HG03103 (cell line): ENCODE data around the gene ARHGAP32.
"Not testable (repeated sequence)": the region's sequence is repeated elsewhere in the genome, so short reads cannot be mapped to it uniquely, and the experiment has no call there.

ENCODE experiments used
- ATAC-seq: cut with Tn5 transposase; IDR thresholded peaks from one replicate; pipeline ENCODE4 v1.9.1; 2021; ENCODE audit warnings: low read depth; ENCODE audit not compliant: unreplicated experiment

Gene ARHGAP32

GRCh38 chr11:128937480-128937879, 254.6 kb downstream of the ARHGAP32 start:
- ATAC-seq = no peak

DNA sequence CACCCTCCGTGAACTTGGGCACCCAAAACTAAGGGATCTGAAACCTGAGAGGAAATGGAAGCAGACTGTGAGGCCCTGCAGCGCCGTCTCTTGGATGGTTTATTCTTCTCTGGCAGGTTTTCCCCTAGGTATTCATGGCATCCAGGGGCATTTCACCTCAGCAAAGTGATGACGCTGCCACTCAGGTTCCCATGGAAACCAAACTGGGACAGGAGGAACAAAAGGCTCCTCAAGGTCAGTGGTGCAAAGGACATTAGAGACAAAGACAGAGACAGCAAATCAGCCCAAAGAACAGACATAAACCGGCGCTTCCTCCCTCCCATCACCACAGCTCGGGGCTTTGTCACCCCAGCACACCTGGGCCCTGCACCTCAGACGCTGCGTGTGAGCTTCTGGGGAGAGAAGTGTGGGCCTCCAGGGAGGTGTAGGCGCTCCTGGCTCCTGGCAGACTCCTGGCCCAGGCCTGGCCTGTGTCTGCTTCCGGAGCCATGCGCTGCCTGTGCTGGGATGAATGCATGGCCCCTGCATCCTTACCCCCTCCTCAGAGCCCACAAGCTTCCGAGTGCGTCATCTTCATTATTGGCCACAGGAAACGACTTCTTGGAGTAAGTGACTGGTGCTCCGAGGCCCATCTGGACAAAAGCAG, 255.4 kb downstream of the ARHGAP32 start:
- ATAC-seq = no peak

- ATAC-seq = no peak
These were observed 257.2 kb downstream of the ARHGAP32 start for GRCh38 chr11:128934926-128935325.

DNA sequence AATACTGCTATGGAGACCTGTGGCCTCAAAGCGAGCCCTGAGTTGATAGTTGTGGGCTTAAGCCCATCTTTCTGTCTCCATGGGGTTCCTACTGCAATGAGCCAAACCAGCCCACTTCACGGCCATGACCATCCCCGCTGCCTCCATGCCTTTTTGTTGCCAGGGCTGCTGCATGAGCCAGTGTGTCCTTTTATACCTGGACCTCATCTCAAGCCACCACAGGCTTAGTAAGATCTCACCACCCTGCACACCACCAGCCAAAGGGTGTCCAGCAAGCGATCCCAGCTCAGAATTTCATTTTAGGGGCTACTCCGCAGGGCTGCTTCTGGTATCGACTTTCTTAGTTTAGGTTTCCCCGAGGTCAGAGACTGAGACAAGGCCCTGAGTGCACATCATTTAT, 257.8 kb downstream of the ARHGAP32 start:
- ATAC-seq = no peak

GRCh38 chr11:128933481-128934178, 258.5 kb downstream of the ARHGAP32 start:
- no peak for ATAC-seq

DNA sequence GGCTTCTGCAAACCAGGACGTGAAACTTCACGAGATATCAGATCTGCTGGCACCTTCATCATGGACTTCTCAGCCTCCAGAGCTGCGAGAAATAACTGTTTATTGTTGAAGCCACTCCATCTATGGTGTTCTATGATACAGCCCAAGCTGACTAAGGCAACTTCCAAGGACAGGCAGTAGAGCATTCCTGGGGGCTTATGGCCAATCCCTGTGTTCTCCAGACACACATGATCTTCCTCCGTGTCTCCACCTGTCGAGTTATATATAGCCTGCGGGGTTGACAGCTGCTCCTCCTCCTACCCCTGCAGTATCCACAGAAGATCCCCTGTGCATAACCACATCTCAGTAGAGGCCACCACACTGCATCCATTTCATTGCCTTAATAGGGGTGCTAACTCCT, 260.5 kb downstream of the ARHGAP32 start:
- no peak for ATAC-seq

DNA sequence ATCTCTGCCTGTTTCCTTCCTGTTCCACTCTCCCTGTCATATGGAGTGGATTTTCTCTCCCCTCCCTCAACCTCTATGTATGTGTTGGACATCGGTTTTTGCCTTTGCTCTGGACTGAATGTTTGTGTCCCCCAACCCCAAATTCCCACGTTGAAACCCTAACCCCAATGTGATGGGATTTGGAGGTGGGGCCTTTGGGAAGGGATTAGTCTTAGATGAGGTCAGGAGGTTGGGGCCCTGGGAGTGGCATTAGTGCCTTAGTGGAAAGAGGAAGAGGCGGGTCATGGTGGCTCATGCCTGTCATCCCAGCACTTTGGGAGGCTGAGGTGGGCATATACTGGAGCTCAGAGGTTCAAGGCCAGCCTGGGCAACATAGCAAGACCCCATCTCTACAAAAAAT, 261.1 kb downstream of the ARHGAP32 start:
- ATAC-seq = no peak

DNA sequence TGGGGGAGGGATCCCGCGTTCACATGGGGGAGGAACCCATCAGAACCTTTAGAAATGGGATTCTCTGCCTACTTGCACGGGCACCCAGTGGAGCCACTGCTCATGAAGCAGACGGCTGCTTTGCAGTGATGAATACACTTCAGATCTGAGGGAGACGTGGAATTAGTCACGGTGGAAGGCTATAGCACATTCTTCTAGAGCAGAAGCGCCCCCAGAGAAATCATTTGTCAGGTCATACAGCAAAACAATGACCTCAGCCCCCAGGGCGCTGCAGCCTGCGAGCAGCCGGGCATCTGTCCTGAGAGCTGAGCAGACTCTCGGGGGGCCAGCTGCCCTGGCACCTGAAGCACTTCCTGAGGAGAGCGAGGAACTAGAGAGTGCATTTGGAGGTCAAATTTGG, 262.1 kb downstream of the ARHGAP32 start:
- ATAC-seq = no peak

DNA sequence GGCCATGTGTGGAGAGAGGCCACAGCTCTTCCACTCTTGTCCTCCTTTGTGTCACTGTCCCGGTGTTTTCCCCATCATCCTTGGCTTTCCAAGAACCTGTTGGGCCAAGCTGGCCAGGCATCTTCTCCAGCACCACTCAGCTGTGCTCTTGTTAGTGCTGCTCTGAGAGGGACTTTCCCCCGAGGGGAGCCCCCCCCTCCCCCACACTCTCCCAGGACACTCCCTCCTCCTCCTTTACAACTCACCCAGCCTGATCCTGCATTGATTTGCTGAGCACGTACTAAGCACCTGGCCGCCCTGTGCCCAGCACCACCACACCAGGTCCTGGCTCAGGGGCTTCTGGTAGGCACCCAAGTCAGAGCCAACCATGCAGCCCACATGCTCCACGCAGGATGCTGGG, 262.7 kb downstream of the ARHGAP32 start:
- ATAC-seq = no peak

- peak; percentile 98 for ATAC-seq
These were observed 263.7 kb downstream of the ARHGAP32 start for GRCh38 chr11:128928400-128928799.

GRCh38 chr11:128927683-128928336, 264.3 kb downstream of the ARHGAP32 start:
- ATAC-seq = no peak

DNA sequence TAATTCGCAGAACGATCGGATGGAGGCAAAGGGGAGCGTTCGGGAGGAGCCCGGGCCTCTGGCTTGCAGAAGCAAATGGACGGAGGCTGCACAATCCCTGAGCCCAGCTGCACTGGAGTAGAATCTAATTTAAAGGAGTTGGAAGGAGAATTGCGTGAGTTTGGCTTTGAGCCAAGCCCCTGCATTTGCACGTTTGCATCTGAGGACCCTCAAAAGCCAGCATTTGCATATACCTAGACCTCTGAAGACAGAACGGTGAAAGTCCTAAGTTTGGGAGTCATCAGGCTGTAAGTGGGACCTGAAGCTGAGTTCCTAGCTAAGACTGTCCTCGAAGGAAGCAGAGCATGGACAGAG, 265.0 kb downstream of the ARHGAP32 start:
- no peak for ATAC-seq

- no peak for ATAC-seq
These were observed 265.6 kb downstream of the ARHGAP32 start for GRCh38 chr11:128926437-128927107.

DNA sequence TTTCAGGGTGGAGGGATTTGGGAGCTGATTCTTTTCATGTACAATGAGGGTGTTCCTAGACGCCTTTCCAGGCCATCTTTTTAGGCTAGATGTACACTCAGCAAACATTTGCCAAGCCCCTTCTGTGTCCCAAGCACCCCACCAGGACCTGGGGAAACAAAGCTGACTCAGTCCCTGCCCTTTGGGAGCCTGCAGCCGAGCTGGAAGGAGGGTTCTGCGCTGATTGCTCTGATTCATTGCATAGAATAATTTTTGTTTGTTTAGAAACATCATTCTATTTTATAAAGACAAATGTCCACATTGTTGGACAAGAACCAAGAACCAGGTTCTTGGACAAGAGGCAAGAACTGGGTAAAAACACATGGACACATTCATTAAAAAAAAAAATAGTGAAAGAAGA, 266.1 kb downstream of the ARHGAP32 start:
- no peak for ATAC-seq

DNA sequence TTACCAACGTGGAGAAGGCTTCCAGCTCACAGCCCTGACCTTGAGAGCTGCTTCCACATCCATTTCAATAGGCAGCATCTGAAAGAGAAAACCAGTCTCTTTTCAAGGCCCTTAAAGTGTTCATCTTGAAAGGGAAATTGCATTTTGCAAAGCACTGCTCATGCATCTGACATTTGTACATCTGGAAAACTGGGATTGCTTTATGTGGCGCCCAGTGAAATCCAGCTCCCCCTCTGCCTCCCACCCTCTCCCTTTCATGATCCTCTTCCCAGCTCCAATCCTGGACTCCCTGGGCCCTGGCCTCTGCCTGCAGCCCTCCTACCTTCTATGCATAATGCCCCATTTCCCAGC, 266.9 kb downstream of the ARHGAP32 start:
- ATAC-seq = no peak

DNA sequence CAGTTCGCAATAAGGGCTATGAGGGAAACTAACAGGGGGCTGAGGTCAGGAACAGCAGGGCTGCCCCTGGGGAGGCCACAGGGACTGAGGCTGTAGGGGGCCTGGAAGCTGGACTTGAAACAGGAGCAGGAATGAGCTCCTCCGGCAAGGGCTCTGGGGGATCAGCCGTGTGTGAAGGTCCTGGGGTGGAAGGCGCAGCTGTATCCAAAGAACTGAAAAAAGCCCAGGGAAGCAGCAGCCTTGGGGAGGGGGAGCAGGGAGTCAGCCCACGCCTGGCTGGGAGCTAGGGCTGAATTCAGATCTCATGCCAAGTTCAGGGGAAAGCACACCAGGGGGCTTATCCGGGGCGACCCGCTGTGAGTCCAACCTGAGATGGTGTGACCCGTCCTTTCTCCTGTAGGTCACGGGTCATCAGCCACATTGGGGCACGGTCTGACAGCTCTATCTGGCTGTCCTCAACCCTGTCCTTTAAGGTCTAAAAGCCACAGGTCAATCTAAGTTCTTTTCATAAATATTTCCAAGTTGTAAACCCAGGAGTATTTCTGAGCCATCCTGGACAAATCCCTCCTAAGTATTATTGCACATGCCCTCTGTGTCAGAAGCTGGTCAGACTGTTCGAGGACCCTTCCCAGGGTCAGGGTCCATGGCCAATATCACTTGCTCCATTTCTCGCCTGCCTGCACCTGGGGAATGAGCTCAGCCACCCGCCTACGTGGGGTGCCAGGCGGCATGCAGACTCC, 267.4 kb downstream of the ARHGAP32 start:
- no peak for ATAC-seq

DNA sequence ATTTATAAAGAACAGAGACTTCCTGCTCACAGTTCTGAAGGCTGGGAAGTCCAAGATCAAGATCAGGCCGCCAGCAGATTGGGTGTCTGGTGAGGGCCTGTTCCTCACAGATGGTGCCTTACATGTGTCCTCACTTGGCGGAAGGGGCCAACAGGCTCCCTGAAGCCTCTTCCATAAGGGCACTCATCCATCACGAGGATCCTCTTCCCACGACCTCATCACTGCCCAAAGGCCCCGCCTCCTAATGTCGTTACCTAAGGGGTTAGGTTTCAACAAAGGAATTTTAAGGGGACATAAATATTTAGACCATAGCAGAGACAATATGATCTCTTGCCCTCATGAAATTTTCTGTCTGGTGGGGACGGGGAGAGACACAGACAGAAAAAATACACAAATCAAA, 268.0 kb downstream of the ARHGAP32 start:
- no peak for ATAC-seq

DNA sequence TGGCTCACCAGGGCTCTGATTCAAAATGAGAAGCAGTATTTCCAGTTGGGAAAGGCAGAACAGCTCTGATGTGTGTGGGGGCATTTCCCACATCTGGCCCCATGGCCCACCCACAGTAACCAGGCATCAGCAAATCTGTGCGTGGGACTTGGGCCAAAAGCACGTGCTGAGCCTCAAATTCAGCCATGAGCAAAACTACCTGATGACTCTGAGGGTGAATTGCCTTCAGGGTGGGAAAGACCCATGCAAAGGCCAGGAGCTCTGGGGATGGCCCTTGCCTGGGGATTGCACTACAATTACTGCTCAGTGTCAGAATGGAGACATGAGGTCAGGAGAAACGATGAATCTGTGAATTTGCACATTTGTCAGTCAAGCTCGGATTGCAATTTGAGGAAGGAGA, 270.3 kb downstream of the ARHGAP32 start:
- ATAC-seq = no peak

DNA sequence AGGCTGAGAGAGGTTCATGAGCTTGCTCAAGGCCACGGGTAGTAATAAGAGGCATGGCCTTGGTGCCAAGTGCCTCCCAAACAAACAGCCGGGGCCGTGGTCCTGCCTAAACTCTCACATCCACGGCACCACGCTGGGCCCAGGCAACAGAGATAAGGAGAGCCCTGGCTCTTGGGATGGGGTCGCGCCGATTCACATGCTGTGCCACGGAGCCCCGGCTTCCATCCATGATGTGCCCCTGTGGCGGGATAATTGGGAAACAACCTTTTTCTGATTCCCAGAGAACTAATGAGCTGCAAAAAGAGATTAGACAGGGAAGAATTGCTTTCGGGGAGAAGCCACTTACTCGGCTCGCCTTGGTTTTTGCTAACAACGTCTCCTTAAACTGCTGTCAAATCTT, 271.5 kb downstream of the ARHGAP32 start:
- no peak for ATAC-seq

GRCh38 chr11:128919635-128920034, 272.5 kb downstream of the ARHGAP32 start:
- not testable (repeated sequence) for ATAC-seq

- no peak for ATAC-seq
These were observed 272.9 kb downstream of the ARHGAP32 start for GRCh38 chr11:128919216-128919615.
